H1 (cell line): ENCODE data around the gene USP53. TPM values are rescaled to one million over a fixed set of nuclear protein-coding genes. Genes with fewer than 3 reads are reported as not detected.

Source experiments
- CTCF ChIA-PET: fragments of 300-600 bp; sonication (Branson Sonifier 250); formaldehyde crosslinking; loops from one replicate; lab custom pipeline; 2021; ENCODE audit not compliant: partially characterized antibody; lab: Charles Lee
- POLR2A ChIA-PET: fragments of 300-600 bp; sonication (Branson Sonifier 250); formaldehyde crosslinking; loops from one replicate; lab custom pipeline; 2021; ENCODE audit warnings: inconsistent platforms; ENCODE audit not compliant: partially characterized antibody; lab: Charles Lee
- DNase-seq, 2 experiments: peaks; one replicate each; pipeline versions ENCODE4 v3.0.0 to v3.0.0-alpha.2; 2010 to 2022; ENCODE audit warnings: low spot score in 2 of 2, low read depth in 1 of 2, mixed read lengths in 1 of 2
- FAIRE-seq: peaks from 2 replicates; lab custom pipeline; 2011; peaks lifted over from hg19 to GRCh38; lab: Jason Lieb, UNC
- H2AFZ ChIP-seq: 2 replicates; pipeline ENCODE4 v1.8.1; 2012; ENCODE audit warnings: low read length, inconsistent platforms
- H2AK5ac ChIP-seq: 2 replicates; pipeline ENCODE4 v1.6.1; 2013; ENCODE audit warnings: low read depth, low read length
- H2BK120ac ChIP-seq: replicated peaks from 2 replicates; pipeline ENCODE3; 2013; ENCODE audit warnings: low read depth, low read length, inconsistent platforms
- H2BK12ac ChIP-seq: 2 replicates; pipeline ENCODE4 v1.6.1; 2013; ENCODE audit warnings: low read depth, low read length
- H2BK15ac ChIP-seq: 2 replicates; pipeline ENCODE4 v1.6.1; 2013; ENCODE audit warnings: low read length
- H2BK20ac ChIP-seq: 2 replicates; pipeline ENCODE4 v1.6.1; 2013; ENCODE audit warnings: low read length
- H2BK5ac ChIP-seq: 2 replicates; pipeline ENCODE4 v1.6.1; 2013; ENCODE audit warnings: low read depth, low read length
- H3K14ac ChIP-seq: 2 replicates; pipeline ENCODE4 v1.6.1; 2013; ENCODE audit warnings: inconsistent platforms; ENCODE audit not compliant: insufficient read length
- H3K18ac ChIP-seq: 2 replicates; pipeline ENCODE4 v1.6.1; 2013; ENCODE audit warnings: low read length; ENCODE audit errors: extremely low read depth
- H3K23ac ChIP-seq: 2 replicates; pipeline ENCODE4 v1.6.1; 2013; ENCODE audit warnings: inconsistent platforms; ENCODE audit not compliant: insufficient read length
- H3K23me2 ChIP-seq: 2 replicates; pipeline ENCODE4 v1.6.1; 2013; ENCODE audit warnings: low read depth, low read length
- H3K27ac ChIP-seq: 2 replicates; pipeline ENCODE4 v1.6.1; 2011; ENCODE audit warnings: low read depth, low read length, inconsistent platforms
- H3K27me3 ChIP-seq, 4 experiments: replicated peaks in 1 of 4; 1 replicate in 1 of 4; 2 replicates in 3 of 4; pipeline versions ENCODE4 v1.6.1 to v1.8.1; 2011 to 2013; ENCODE audit warnings: low read length in 3 of 4, mild to moderate bottlenecking in 3 of 4, inconsistent platforms in 2 of 4, mixed read lengths in 2 of 4, moderate library complexity in 1 of 4; ENCODE audit not compliant: control insufficient read depth in 3 of 4, insufficient read depth in 3 of 4; ENCODE audit errors: extremely low read depth in 1 of 4
- H3K36me3 ChIP-seq, 4 experiments: 2 replicates each; pipeline versions ENCODE4 v1.6.1 to v1.8.1; 2011 to 2013; ENCODE audit warnings: mild to moderate bottlenecking in 4 of 4, low read length in 3 of 4, moderate library complexity in 2 of 4, control low read depth in 1 of 4, inconsistent platforms in 1 of 4; ENCODE audit not compliant: insufficient read depth in 4 of 4, control insufficient read depth in 2 of 4
- H3K4ac ChIP-seq: replicated peaks from 2 replicates; pipeline ENCODE3; 2013; ENCODE audit warnings: low read length, low read depth, mixed read lengths, inconsistent platforms; ENCODE audit not compliant: insufficient read length
- H3K4me1 ChIP-seq, 4 experiments: replicated peaks in 1 of 4; 1 replicate in 1 of 4; 2 replicates in 3 of 4; pipeline versions ENCODE4 v1.6.1 to v1.8.1; 2011 to 2013; ENCODE audit warnings: low read length in 3 of 4, inconsistent platforms in 2 of 4, mixed read lengths in 1 of 4; ENCODE audit not compliant: insufficient read depth in 4 of 4, control insufficient read depth in 3 of 4
- H3K4me2 ChIP-seq, 2 experiments: 2 replicates each; pipeline versions ENCODE4 v1.6.1 to v1.8.1; 2011 to 2013; ENCODE audit warnings: low read depth in 2 of 2, low read length in 2 of 2, control low read depth in 1 of 2, inconsistent platforms in 1 of 2, mild to moderate bottlenecking in 1 of 2; ENCODE audit not compliant: insufficient read depth in 1 of 2
- H3K4me3 ChIP-seq, 4 experiments: fragments of 200-600, 300-600 bp in 1 of 4; sonication (generic), shearing (Covaris generic), sonication (Bioruptor Twin) in 1 of 4; 2 replicates each; pipeline versions ENCODE4 v1.5.1 to v1.8.1; 2011 to 2016; ENCODE audit warnings: low read length in 4 of 4, low read depth in 3 of 4, control low read depth in 2 of 4, inconsistent platforms in 2 of 4, mild to moderate bottlenecking in 2 of 4, mixed read lengths in 1 of 4, moderate library complexity in 1 of 4; ENCODE audit not compliant: insufficient read depth in 2 of 4; ENCODE audit errors: extremely low read depth in 1 of 4
- H3K56ac ChIP-seq: replicated peaks from 2 replicates; pipeline ENCODE3; 2013; ENCODE audit warnings: low read depth, mild to moderate bottlenecking, mixed read lengths, low read length, inconsistent platforms; ENCODE audit not compliant: insufficient read length
- H3K79me1 ChIP-seq: 2 replicates; pipeline ENCODE4 v1.6.1; 2013; ENCODE audit warnings: low read depth, low read length, control low read depth
- H3K79me2 ChIP-seq, 2 experiments: 2 replicates each; pipeline versions ENCODE4 v1.6.1 to v1.8.1; 2012 to 2013; ENCODE audit warnings: low read length in 2 of 2, mild to moderate bottlenecking in 2 of 2, inconsistent platforms in 1 of 2; ENCODE audit not compliant: insufficient read depth in 2 of 2, control insufficient read depth in 1 of 2
- H3K9ac ChIP-seq, 4 experiments: replicated peaks in 1 of 4; 1 replicate in 1 of 4; 2 replicates in 3 of 4; pipeline versions ENCODE4 v1.6.1 to v1.8.1; 2011 to 2013; ENCODE audit warnings: low read depth in 3 of 4, low read length in 3 of 4, control low read depth in 2 of 4, mild to moderate bottlenecking in 2 of 4, moderate library complexity in 2 of 4, inconsistent platforms in 1 of 4; ENCODE audit errors: extremely low read depth in 1 of 4
- H3K9me3 ChIP-seq, 2 experiments: 2 replicates each; pipeline versions ENCODE4 v1.6.1 to v1.8.1; 2012 to 2013; ENCODE audit warnings: mild to moderate bottlenecking in 2 of 2, moderate library complexity in 2 of 2, control low read depth in 1 of 2, inconsistent platforms in 1 of 2, low read depth in 1 of 2, low read length in 1 of 2, mixed read lengths in 1 of 2; ENCODE audit not compliant: insufficient read depth in 2 of 2
- H4K20me1 ChIP-seq, 2 experiments: replicated peaks in 1 of 2; 2 replicates each; pipeline versions ENCODE3 to v1.8.1; 2011 to 2013; ENCODE audit warnings: inconsistent platforms in 2 of 2, low read length in 2 of 2, mild to moderate bottlenecking in 1 of 2; ENCODE audit not compliant: insufficient read depth in 2 of 2, control insufficient read depth in 1 of 2
- H4K5ac ChIP-seq: 2 replicates; pipeline ENCODE4 v1.6.1; 2013; ENCODE audit warnings: low read length, low read depth, mixed read lengths, inconsistent platforms; ENCODE audit not compliant: insufficient read length
- H4K8ac ChIP-seq: 2 replicates; pipeline ENCODE4 v1.8.0; 2013; ENCODE audit warnings: mild to moderate bottlenecking, moderate library complexity, low read length, inconsistent platforms; ENCODE audit not compliant: insufficient read depth; ENCODE audit errors: extremely low read depth
- H4K91ac ChIP-seq: replicated peaks from 2 replicates; pipeline ENCODE3; 2013; ENCODE audit warnings: low read length, mixed read lengths, inconsistent platforms; ENCODE audit not compliant: insufficient read length
- ATF2 ChIP-seq: IDR thresholded peaks from 2 replicates; pipeline ENCODE4 v1.6.1; 2012; ENCODE audit warnings: low read length, inconsistent platforms
- BRCA1 ChIP-seq: IDR thresholded peaks from 2 replicates; pipeline ENCODE4 v1.6.1; 2012; ENCODE audit warnings: low read depth, low read length, improper control_type of control experiment
- CTBP2 ChIP-seq: IDR thresholded peaks from 2 replicates; pipeline ENCODE4 v1.7.0; 2011; ENCODE audit warnings: borderline replicate concordance, mild to moderate bottlenecking, moderate library complexity, mixed read lengths, low read length; ENCODE audit not compliant: insufficient read depth, insufficient read length
- EGR1 ChIP-seq: IDR thresholded peaks from 2 replicates; pipeline ENCODE4 v1.6.1; 2011; ENCODE audit warnings: low read depth, low read length, borderline replicate concordance
- EZH2 ChIP-seq: fragments of 200-600 bp; sonication (generic); IDR thresholded peaks from 2 replicates; pipeline ENCODE4 v1.7.1; 2012; ENCODE audit warnings: low read depth, mild to moderate bottlenecking, moderate library complexity, low read length, inconsistent platforms; ENCODE audit not compliant: severe bottlenecking
- JUND ChIP-seq: IDR thresholded peaks from 2 replicates; pipeline ENCODE4 v1.6.1; 2011; ENCODE audit warnings: mild to moderate bottlenecking, improper control_type of control experiment, low read length
- RFX5 ChIP-seq: IDR thresholded peaks from 2 replicates; pipeline ENCODE4 v1.6.1; 2011; ENCODE audit warnings: low read depth, low read length, improper control_type of control experiment, borderline replicate concordance
- SIN3A ChIP-seq, 2 experiments: IDR thresholded peaks in 1 of 2; conservative IDR thresholded peaks in 1 of 2; 2 replicates each; pipeline ENCODE4 v1.6.1; 2011 to 2012; ENCODE audit warnings: low read length in 2 of 2, improper control_type of control experiment in 1 of 2, low read depth in 1 of 2, mild to moderate bottlenecking in 1 of 2
- SIX5 ChIP-seq: IDR thresholded peaks from 2 replicates; pipeline ENCODE4 v1.6.1; 2011; ENCODE audit warnings: mild to moderate bottlenecking, low read depth, low read length
- SP2 ChIP-seq: IDR thresholded peaks from 2 replicates; pipeline ENCODE4 v1.6.1; 2012; ENCODE audit warnings: mild to moderate bottlenecking, low read length, inconsistent platforms
- SUZ12 ChIP-seq: fragments of 200-600 bp; sonication (generic); IDR thresholded peaks from 2 replicates; pipeline ENCODE4 v1.6.1; 2012; ENCODE audit warnings: mild to moderate bottlenecking, inconsistent platforms, low read length, moderate library complexity, mixed read lengths
- ZNF274 ChIP-seq: IDR thresholded peaks from 2 replicates; pipeline ENCODE4 v1.7.0; 2012; ENCODE audit warnings: low read length, borderline replicate concordance; ENCODE audit errors: extremely low read depth
- polyA plus RNA-seq, 7 experiments: library from polyadenylated mRNA; depleted of rRNA in 3 of 7; stranded (reverse) in 5 of 7; unstranded in 2 of 7; fragments of >200 nt in 5 of 7; fragments of 200-250 nt in 2 of 7; gene quantifications; 1 replicate in 5 of 7; 2 replicates in 1 of 7; 4 replicates in 1 of 7; pipeline versions ENCODE4 v1.2.1 to v1.2.3, GENCODE V29; 2011 to 2013; ENCODE audit warnings: missing spikeins in 2 of 7, mixed read lengths in 2 of 7
- total RNA-seq: library from RNA; stranded (reverse); fragmentation: NEBNext Ultra II Directional; extraction: Animal tissue kit (Norgen Biotek cat#: 25700); gene quantifications from 2 replicates; pipeline ENCODE4 v1.2.1, GENCODE V29; 2021

USP53 gene
- total and polyA plus RNA-seq, 2 of the 8 experiments (the other 6 are each of a cell fraction or from before 2014, with no cell fraction given): 2.9 to 14.9 TPM

- TF ChIP-seq EGR1 (no peak), ATF2 (no peak), JUND (no peak), SP2 (no peak), BRCA1 (no peak), SIN3A (conservative IDR thresholded peaks at IDR 0.05 in 1 of 2, IDR thresholded peaks at IDR 0.05 in 1 of 2; ENCODE audit: low read depth in 1 of 2, low read length in 2 of 2) (no peak), RFX5 (no peak), EZH2 (no peak), CTBP2 (no peak), SIX5 (no peak), ZNF274 (no peak), SUZ12 (no peak)
- Histone ChIP-seq H3K56ac (no peak overlapping the region), H3K79me1 (no peaks in the 10 kb centered on the region), H3K79me2 (no peaks in the 10 kb centered on the region), H3K4me1 (no peaks in the 10 kb centered on the region), H4K5ac (no peak overlapping the region), H2AFZ (no peak overlapping the region), H3K4me3 (no peak overlapping the region), H3K23me2 (no peaks in the 10 kb centered on the region), H3K36me3 (no peaks in the 10 kb centered on the region), H3K23ac (no peak overlapping the region), H2BK12ac (no peak overlapping the region), H2BK5ac (no peak overlapping the region), H4K8ac (no peak overlapping the region), H2BK20ac (no peak overlapping the region), H3K9me3 (no peaks in the 10 kb centered on the region), H3K27me3 (no peaks in the 10 kb centered on the region), H3K4ac (no peak overlapping the region), H3K9ac (peak overlapping the region in 1 of 4 experiments; percentile 34; a peak in 1 of 7 replicates), H3K4me2 (no peak overlapping the region), H4K91ac (no peak overlapping the region), H3K27ac (no peak overlapping the region), H2BK120ac (no peak overlapping the region), H3K14ac (no peak overlapping the region), H3K18ac (no peak overlapping the region), H2BK15ac (no peak overlapping the region), H4K20me1 (no peaks in the 10 kb centered on the region), H2AK5ac (no peak overlapping the region)
- FAIRE-seq (no peak), DNase-seq (no peak)
- ChIA-PET CTCF (interaction anchor here (0.9 to 2.1 kb wide), 9 partner anchors 16 to 318 kb away, joined by 3 to 11 read pairs (median 5); no protein-coding TSS in a partner anchor), POLR2A (interaction anchor here (0.6 kb wide), 1 partner anchor 12 kb away, joined by 3 read pairs; no protein-coding TSS in a partner anchor)
These were observed 100.7 kb downstream of the USP53 start for GRCh38 chr4:119313237-119313636.
